CD4-positive, alpha-beta T cell (primary cell): ENCODE measurements around the gene ERI3. TPM values are rescaled to one million over a fixed set of nuclear protein-coding genes. Genes with fewer than 3 reads are reported as not detected.

Experiments
- ATAC-seq: fragments of 200-7000 bp; cut with Tn5 transposase; one replicate; pipeline ENCODE4 v1.10.0; 2022; ENCODE audit warnings: mild to moderate bottlenecking; ENCODE audit not compliant: poor library complexity
- CTCF ChIA-PET: fragments of 350-600 bp; sonication (Branson Sonifier 250); formaldehyde crosslinking; loops from one replicate; lab custom pipeline; 2021; ENCODE audit warnings: antibody characterized with exemption, inconsistent platforms; lab: Charles Lee
- POLR2A ChIA-PET: fragments of 350-600 bp; sonication (Branson Sonifier 250); formaldehyde crosslinking; loops from one replicate; lab custom pipeline; 2021; ENCODE audit warnings: antibody characterized with exemption, inconsistent platforms; lab: Charles Lee
- DNase-seq, 14 experiments: peaks; one replicate each; pipeline ENCODE4 v3.0.0-alpha.2; 2013 to 2020; ENCODE audit warnings: mixed read lengths in 2 of 14
- H3K27ac ChIP-seq, 2 donors: one replicate each; pipeline versions ENCODE4 v1.5.1 to v1.7.0; 2013; ENCODE audit warnings: low read length in 2 of 2, low read depth in 1 of 2, mild to moderate bottlenecking in 1 of 2
- H3K27me3 ChIP-seq, 2 experiments: 1 replicate in 1 of 2; 2 replicates in 1 of 2; pipeline versions ENCODE4 v1.6.1 to v1.7.0; 2013; ENCODE audit warnings: low read length in 2 of 2, control low read depth in 1 of 2, mild to moderate bottlenecking in 1 of 2, moderate library complexity in 1 of 2; ENCODE audit not compliant: insufficient read depth in 2 of 2, control insufficient read depth in 1 of 2
- H3K36me3 ChIP-seq: one replicate; pipeline ENCODE4 v1.6.1; 2013; ENCODE audit warnings: low read length, control low read depth; ENCODE audit not compliant: insufficient read depth
- H3K4me1 ChIP-seq: one replicate; pipeline ENCODE4 v1.6.1; 2013; ENCODE audit warnings: low read length, control low read depth; ENCODE audit not compliant: insufficient read depth
- H3K4me3 ChIP-seq: one replicate; pipeline ENCODE4 v1.5.1; 2013; ENCODE audit warnings: mild to moderate bottlenecking, low read length, moderate library complexity
- H3K9me3 ChIP-seq, 2 experiments: 1 replicate in 1 of 2; 2 replicates in 1 of 2; pipeline versions ENCODE4 v1.6.1 to v1.7.0; 2013; ENCODE audit warnings: low read length in 2 of 2, mild to moderate bottlenecking in 2 of 2, control low read depth in 1 of 2, moderate library complexity in 1 of 2; ENCODE audit not compliant: control insufficient read depth in 1 of 2, insufficient read depth in 1 of 2
- H3K27ac Mint-ChIP-seq: one replicate; pipeline ENCODE4 v1.8.0; 2020; ENCODE audit warnings: mixed read lengths
- H3K27me3 Mint-ChIP-seq: one replicate; pipeline ENCODE4 v1.8.0; 2021; ENCODE audit warnings: mixed read lengths
- H3K36me3 Mint-ChIP-seq: one replicate; pipeline ENCODE4 v1.8.0; 2021; ENCODE audit warnings: low read depth, mixed read lengths
- H3K4me1 Mint-ChIP-seq: one replicate; pipeline ENCODE4 v1.8.0; 2021; ENCODE audit warnings: low read depth, mixed read lengths
- H3K4me3 Mint-ChIP-seq: one replicate; pipeline ENCODE4 v1.8.0; 2020; ENCODE audit warnings: mild to moderate bottlenecking, mixed read lengths
- H3K9me3 Mint-ChIP-seq: one replicate; pipeline ENCODE4 v1.8.0; 2020; ENCODE audit warnings: mixed read lengths
- CTCF ChIP-seq: fragments of 200-600 bp; IDR thresholded peaks from one replicate; pipeline ENCODE4 v1.8.0; 2022; ENCODE audit warnings: antibody characterized with exemption, mild to moderate bottlenecking
- intact Hi-C, 2 experiments: fragments of 100-400 bp; cut with DNase I in 1 of 2; cut with micrococcal nuclease in 1 of 2; formaldehyde crosslinking; loops; one replicate each; pipeline versions ENCODE4 v1.15.1 to v1.9.0; 2023 to 2025; cut with DNase I, micrococcal nuclease
- total RNA-seq, 174 experiments: library from RNA in 2 of 174; stranded (reverse) in 2 of 174; gene quantifications; one replicate each; pipeline ENCODE4 v1.2.3 and lab custom pipeline; 2021 to 2026

The ERI3 gene
- total RNA-seq, 2 experiments from 2014 or later: 19.7 to 20.7 TPM

- Mint-ChIP-seq H3K36me3 (peaks cover 86% of the 10 kb centered on the region), H3K4me3 (no peak overlapping the region), H3K27ac (no peak overlapping the region), H3K4me1 (peaks cover 5% of the 10 kb centered on the region), H3K9me3 (no peaks in the 10 kb centered on the region), H3K27me3 (no peaks in the 10 kb centered on the region)
- no peak for TF ChIP-seq CTCF
- ChIA-PET CTCF (no interaction called here), POLR2A (no interaction called here)
- Histone ChIP-seq H3K4me3 (no peak overlapping the region), H3K9me3 (no peaks in the 10 kb centered on the region), H3K4me1 (peaks cover 2% of the 10 kb centered on the region), H3K27ac (no peak overlapping the region), H3K27me3 (no peaks in the 10 kb centered on the region), H3K36me3 (peaks cover 73% of the 10 kb centered on the region)
- no peak for DNase-seq
- ATAC-seq: no peak
- intact Hi-C loops: no loop called here
Measured at GRCh38 chr1:44313265-44313918, 41.7 kb downstream of the ERI3 start.

GRCh38 chr1:44312399-44313196, 42.5 kb downstream of the ERI3 start:
- H3K27ac Mint-ChIP-seq: no peak overlapping the region
- Histone ChIP-seq H3K36me3 (peaks cover 74% of the 10 kb centered on the region), H3K9me3 (no peaks in the 10 kb centered on the region), H3K4me1 (no peaks in the 10 kb centered on the region), H3K4me3 (no peak overlapping the region), H3K27me3 (no peaks in the 10 kb centered on the region), H3K27ac (no peak overlapping the region)
- no peak for TF ChIP-seq CTCF
- no peaks in the 10 kb centered on the region for H3K27me3 Mint-ChIP-seq
- POLR2A ChIA-PET: no interaction called here
- DNase-seq: no peak
- intact Hi-C loops: no loop called here
- peaks cover 86% of the 10 kb centered on the region for H3K36me3 Mint-ChIP-seq
- no peaks in the 10 kb centered on the region for H3K9me3 Mint-ChIP-seq
- CTCF ChIA-PET: no interaction called here
- H3K4me1 Mint-ChIP-seq: no peaks in the 10 kb centered on the region
- no peak overlapping the region for H3K4me3 Mint-ChIP-seq
- no peak for ATAC-seq

- POLR2A ChIA-PET: no interaction called here
- H3K4me3 ChIP-seq: no peak overlapping the region
- H3K9me3 ChIP-seq: no peaks in the 10 kb centered on the region
- Mint-ChIP-seq H3K9me3 (no peaks in the 10 kb centered on the region), H3K4me3 (no peak overlapping the region), H3K36me3 (peaks cover 92% of the 10 kb centered on the region), H3K27ac (no peak overlapping the region), H3K27me3 (no peaks in the 10 kb centered on the region), H3K4me1 (peaks cover 25% of the 10 kb centered on the region)
- ATAC-seq (no peak), DNase-seq (no peak)
- intact Hi-C loops: no loop called here
- peaks cover 72% of the 10 kb centered on the region for H3K36me3 ChIP-seq
- CTCF ChIA-PET: no interaction called here
- H3K27ac ChIP-seq: no peak overlapping the region
- H3K4me1 ChIP-seq: peaks cover 10% of the 10 kb centered on the region
- TF ChIP-seq CTCF: no peak
- no peaks in the 10 kb centered on the region for H3K27me3 ChIP-seq
Measured at GRCh38 chr1:44310006-44310405, 45.1 kb downstream of the ERI3 start.
